ENCODE results near the gene PRKCZ.

GRCh38 chr1:2061065-2061778 lies 11.0 kb downstream of the PRKCZ start:
- TF ChIP-seq CTCF (IDR thresholded peaks at IDR 0.05; ENCODE audit: insufficient read depth, low read depth, low read length) (no peak), EZH2 (IDR thresholded peaks at IDR 0.05; ENCODE audit: insufficient read depth, low read length) (no peak)

All from astrocyte (in vitro differentiated cells and primary cell).